ENCODE results near the gene DENND5A. TPM values are rescaled to one million over a fixed set of nuclear protein-coding genes. Genes with fewer than 3 reads are reported as not detected.

Gene DENND5A
- total and polyA plus RNA-seq, 9 of the 15 experiments (the other 6 are each of a cell fraction or from before 2014, with no cell fraction given): 11.7 to 130 (median 46.3) TPM

- peaks cover 0 to 7% of the 10 kb centered on the region in 2 experiments; a peak in 2 of 5 replicates for H3K4me1 ChIP-seq (replicated peaks in 1 of 2; ENCODE audit: control insufficient read depth in 2 of 2, insufficient read depth in 2 of 2, low read length in 2 of 2)
- intact Hi-C loops (cut with micrococcal nuclease): no loop called here
- no peaks in the 10 kb centered on the region for H4K20me1 ChIP-seq (replicated peaks; ENCODE audit: control insufficient read depth, insufficient read depth, low read length)
- H3K27me3 ChIP-seq (ENCODE audit: control insufficient read depth in 2 of 2, insufficient read depth in 2 of 2, low read length in 2 of 2): peaks cover 36 to 60% of the 10 kb centered on the region in 2 experiments
- no peak overlapping the region for H2AFZ ChIP-seq (ENCODE audit: low read depth, low read length)
- WGBS (ENCODE audit: insufficient coverage, low coverage, missing lambda C conversion rate): 3% methylated on average over 3 of the region's 3 CpGs
- BruUV-seq (replicated peaks): no TSS peak
- H3K4me3 ChIP-seq: no peak overlapping the region
- no peaks in the 10 kb centered on the region for H3K79me2 ChIP-seq (ENCODE audit: control insufficient read depth, insufficient read depth, low read length)
- no peaks in the 10 kb centered on the region for H3K36me3 ChIP-seq (ENCODE audit: control insufficient read depth, insufficient read depth, low read length)
- no peak overlapping the region for H3K4me2 ChIP-seq (ENCODE audit: insufficient read depth, low read length)
- H3K9me3 ChIP-seq (replicated peaks; ENCODE audit: control insufficient read depth, insufficient read depth, low read depth, low read length): no peaks in the 10 kb centered on the region
- FAIRE-seq (no peak), DNase-seq (ENCODE audit: extremely low read depth in 1 of 4, low spot score in 3 of 4) (no peak), ATAC-seq (no peak)
- in situ Hi-C loops (cut with MboI): no loop called here
- ChIA-PET POLR2A (interaction anchor here (0.7 to 1.4 kb wide), 5 partner anchors 14 to 64 kb away, joined by 3 to 5 read pairs (median 4); no protein-coding TSS in a partner anchor), CTCF (ENCODE audit: low intra/inter-chr PET ratio) (no interaction called here)
- no peak overlapping the region for H3K27ac ChIP-seq (ENCODE audit: extremely low read depth, low read depth, low read length)
- H3K9me1 ChIP-seq (ENCODE audit: control insufficient read depth, insufficient read depth, low read length): no peaks in the 10 kb centered on the region
- H3K9ac ChIP-seq (ENCODE audit: insufficient read depth in 1 of 2, low read depth in 2 of 2, low read length in 2 of 2): no peak overlapping the region
- TF ChIP-seq, protein P1, sequence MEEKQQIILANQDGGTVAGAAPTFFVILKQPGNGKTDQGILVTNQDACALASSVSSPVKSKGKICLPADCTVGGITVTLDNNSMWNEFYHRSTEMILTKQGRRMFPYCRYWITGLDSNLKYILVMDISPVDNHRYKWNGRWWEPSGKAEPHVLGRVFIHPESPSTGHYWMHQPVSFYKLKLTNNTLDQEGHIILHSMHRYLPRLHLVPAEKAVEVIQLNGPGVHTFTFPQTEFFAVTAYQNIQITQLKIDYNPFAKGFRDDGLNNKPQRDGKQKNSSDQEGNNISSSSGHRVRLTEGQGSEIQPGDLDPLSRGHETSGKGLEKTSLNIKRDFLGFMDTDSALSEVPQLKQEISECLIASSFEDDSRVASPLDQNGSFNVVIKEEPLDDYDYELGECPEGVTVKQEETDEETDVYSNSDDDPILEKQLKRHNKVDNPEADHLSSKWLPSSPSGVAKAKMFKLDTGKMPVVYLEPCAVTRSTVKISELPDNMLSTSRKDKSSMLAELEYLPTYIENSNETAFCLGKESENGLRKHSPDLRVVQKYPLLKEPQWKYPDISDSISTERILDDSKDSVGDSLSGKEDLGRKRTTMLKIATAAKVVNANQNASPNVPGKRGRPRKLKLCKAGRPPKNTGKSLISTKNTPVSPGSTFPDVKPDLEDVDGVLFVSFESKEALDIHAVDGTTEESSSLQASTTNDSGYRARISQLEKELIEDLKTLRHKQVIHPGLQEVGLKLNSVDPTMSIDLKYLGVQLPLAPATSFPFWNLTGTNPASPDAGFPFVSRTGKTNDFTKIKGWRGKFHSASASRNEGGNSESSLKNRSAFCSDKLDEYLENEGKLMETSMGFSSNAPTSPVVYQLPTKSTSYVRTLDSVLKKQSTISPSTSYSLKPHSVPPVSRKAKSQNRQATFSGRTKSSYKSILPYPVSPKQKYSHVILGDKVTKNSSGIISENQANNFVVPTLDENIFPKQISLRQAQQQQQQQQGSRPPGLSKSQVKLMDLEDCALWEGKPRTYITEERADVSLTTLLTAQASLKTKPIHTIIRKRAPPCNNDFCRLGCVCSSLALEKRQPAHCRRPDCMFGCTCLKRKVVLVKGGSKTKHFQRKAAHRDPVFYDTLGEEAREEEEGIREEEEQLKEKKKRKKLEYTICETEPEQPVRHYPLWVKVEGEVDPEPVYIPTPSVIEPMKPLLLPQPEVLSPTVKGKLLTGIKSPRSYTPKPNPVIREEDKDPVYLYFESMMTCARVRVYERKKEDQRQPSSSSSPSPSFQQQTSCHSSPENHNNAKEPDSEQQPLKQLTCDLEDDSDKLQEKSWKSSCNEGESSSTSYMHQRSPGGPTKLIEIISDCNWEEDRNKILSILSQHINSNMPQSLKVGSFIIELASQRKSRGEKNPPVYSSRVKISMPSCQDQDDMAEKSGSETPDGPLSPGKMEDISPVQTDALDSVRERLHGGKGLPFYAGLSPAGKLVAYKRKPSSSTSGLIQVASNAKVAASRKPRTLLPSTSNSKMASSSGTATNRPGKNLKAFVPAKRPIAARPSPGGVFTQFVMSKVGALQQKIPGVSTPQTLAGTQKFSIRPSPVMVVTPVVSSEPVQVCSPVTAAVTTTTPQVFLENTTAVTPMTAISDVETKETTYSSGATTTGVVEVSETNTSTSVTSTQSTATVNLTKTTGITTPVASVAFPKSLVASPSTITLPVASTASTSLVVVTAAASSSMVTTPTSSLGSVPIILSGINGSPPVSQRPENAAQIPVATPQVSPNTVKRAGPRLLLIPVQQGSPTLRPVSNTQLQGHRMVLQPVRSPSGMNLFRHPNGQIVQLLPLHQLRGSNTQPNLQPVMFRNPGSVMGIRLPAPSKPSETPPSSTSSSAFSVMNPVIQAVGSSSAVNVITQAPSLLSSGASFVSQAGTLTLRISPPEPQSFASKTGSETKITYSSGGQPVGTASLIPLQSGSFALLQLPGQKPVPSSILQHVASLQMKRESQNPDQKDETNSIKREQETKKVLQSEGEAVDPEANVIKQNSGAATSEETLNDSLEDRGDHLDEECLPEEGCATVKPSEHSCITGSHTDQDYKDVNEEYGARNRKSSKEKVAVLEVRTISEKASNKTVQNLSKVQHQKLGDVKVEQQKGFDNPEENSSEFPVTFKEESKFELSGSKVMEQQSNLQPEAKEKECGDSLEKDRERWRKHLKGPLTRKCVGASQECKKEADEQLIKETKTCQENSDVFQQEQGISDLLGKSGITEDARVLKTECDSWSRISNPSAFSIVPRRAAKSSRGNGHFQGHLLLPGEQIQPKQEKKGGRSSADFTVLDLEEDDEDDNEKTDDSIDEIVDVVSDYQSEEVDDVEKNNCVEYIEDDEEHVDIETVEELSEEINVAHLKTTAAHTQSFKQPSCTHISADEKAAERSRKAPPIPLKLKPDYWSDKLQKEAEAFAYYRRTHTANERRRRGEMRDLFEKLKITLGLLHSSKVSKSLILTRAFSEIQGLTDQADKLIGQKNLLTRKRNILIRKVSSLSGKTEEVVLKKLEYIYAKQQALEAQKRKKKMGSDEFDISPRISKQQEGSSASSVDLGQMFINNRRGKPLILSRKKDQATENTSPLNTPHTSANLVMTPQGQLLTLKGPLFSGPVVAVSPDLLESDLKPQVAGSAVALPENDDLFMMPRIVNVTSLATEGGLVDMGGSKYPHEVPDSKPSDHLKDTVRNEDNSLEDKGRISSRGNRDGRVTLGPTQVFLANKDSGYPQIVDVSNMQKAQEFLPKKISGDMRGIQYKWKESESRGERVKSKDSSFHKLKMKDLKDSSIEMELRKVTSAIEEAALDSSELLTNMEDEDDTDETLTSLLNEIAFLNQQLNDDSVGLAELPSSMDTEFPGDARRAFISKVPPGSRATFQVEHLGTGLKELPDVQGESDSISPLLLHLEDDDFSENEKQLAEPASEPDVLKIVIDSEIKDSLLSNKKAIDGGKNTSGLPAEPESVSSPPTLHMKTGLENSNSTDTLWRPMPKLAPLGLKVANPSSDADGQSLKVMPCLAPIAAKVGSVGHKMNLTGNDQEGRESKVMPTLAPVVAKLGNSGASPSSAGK (IDR thresholded peaks at IDR 0.05): no peak
- TF ChIP-seq ESRRB (CRISPR knock-in tag; IDR thresholded peaks at IDR 0.05; ENCODE audit: borderline replicate concordance) (no peak), ZBTB17 (CRISPR knock-in tag; IDR thresholded peaks at IDR 0.05) (no peak), ZNF263 (CRISPR knock-in tag; IDR thresholded peaks at IDR 0.05; ENCODE audit: borderline replicate concordance) (no peak), ESRRA (IDR thresholded peaks at IDR 0.05; ENCODE audit: borderline replicate concordance, low read depth) (no peak), TRIM24 (IDR thresholded peaks at IDR 0.05) (no peak), CBX3 (IDR thresholded peaks at IDR 0.05; ENCODE audit: borderline replicate concordance in 1 of 2, low read length in 2 of 2) (no peak), SNIP1 (IDR thresholded peaks at IDR 0.05; ENCODE audit: low read depth) (no peak), POLR3A (IDR thresholded peaks at IDR 0.05; ENCODE audit: borderline replicate concordance, extremely low read depth, insufficient read depth, insufficient read length) (no peak), ILK (tag; IDR thresholded peaks at IDR 0.05; ENCODE audit: borderline replicate concordance, low read depth) (no peak)
Measured at GRCh38 chr11:9089061-9089460, 176.1 kb downstream of the DENND5A start.
